Measurements from ENCODE around the gene ZIM2. TPM values are rescaled to one million over a fixed set of nuclear protein-coding genes. Genes with fewer than 3 reads are reported as not detected.

ZIM2 gene
- total and polyA plus RNA-seq, 9 of the 15 experiments (the other 6 are each of a cell fraction or from before 2014, with no cell fraction given) = not detected

DNA sequence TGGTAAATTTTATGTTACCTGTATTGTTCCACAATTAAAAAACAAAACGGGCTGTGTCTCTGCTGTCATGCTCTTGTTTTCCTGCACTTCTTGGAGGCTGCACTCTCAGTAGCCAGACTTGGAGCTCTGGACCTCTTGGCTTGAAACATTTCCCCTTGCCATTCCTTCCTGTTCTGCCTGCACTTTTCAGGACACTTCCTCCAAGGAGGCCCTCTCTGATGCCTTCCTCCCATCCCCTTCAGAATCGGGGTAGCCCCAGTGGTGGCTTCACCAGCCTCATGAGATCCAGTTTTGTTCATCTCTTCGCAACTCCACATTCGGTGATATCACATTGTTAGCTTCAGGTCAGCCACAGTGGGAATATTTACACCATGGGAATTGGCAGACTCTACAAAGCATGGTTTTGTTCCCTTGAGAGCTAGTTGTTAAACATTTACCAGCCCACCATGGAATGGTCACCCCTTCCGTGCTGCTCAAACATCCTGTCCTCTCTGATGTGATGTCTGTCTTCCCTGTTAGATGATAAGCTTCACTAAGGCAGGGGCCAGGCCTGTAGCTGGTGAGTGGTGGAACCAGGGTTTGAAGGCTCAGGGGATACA lies 40.2 kb upstream of the ZIM2 start (continued):
- TF ChIP-seq RFX7 (CRISPR knock-in tag; IDR thresholded peaks at IDR 0.05) (no peak), ZFP36 (IDR thresholded peaks at IDR 0.05; ENCODE audit: low read depth, low read length, partially characterized antibody) (no peak), SAP30 (IDR thresholded peaks at IDR 0.05; ENCODE audit: borderline replicate concordance, insufficient read depth, low read depth, low read length, poor library complexity, severe bottlenecking) (no peak)

DNA sequence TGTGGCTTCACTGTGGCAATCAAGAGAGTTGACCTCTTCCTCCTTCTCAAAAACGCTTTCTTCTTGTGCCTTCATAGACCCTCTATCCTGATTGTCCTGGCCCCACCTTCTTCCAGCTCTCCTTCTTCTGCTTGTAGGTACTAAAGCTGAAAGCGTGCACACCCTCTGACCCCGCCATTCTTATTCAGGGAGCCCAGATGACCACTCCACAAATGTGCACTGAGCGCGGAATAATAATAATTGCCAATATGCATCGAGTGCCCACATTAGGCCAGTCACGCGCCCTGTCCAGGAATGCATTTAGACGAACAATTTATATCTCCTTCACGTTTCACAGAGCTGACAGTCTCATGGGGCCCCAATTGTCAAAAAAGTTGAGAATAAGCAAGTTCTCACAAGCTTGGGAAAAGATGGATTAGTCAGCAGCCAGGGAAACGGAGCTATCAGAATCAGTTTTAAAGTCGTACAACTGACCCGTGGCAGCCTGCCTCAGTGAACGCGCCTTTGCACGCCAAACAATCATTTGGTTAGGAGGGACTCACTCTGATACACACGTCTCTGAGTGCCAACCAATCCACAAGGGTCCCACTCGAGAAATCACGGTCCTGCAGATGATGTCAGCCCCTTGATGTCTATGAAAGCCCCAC lies 36.7 kb upstream of the ZIM2 start:
- Histone ChIP-seq H3K27me3 (ENCODE audit: control insufficient read depth in 2 of 2, insufficient read depth in 2 of 2, low read length in 2 of 2) (no peaks in the 10 kb centered on the region), H3K4me1 (replicated peaks in 1 of 2; ENCODE audit: control insufficient read depth in 2 of 2, insufficient read depth in 2 of 2, low read length in 2 of 2) (no peaks in the 10 kb centered on the region), H3K9me1 (ENCODE audit: control insufficient read depth, insufficient read depth, low read length) (no peaks in the 10 kb centered on the region), H3K36me3 (ENCODE audit: control insufficient read depth, insufficient read depth, low read length) (no peaks in the 10 kb centered on the region), H3K79me2 (ENCODE audit: control insufficient read depth, insufficient read depth, low read length) (no peaks in the 10 kb centered on the region), H2AFZ (ENCODE audit: low read depth, low read length) (no peak overlapping the region), H3K27ac (ENCODE audit: extremely low read depth, low read depth, low read length) (no peak overlapping the region), H3K9ac (ENCODE audit: insufficient read depth in 1 of 2, low read depth in 2 of 2, low read length in 2 of 2) (no peak overlapping the region), H3K4me3 (no peak overlapping the region), H4K20me1 (replicated peaks; ENCODE audit: control insufficient read depth, insufficient read depth, low read length) (no peaks in the 10 kb centered on the region), H3K4me2 (ENCODE audit: insufficient read depth, low read length) (no peak overlapping the region), H3K9me3 (replicated peaks; ENCODE audit: control insufficient read depth, insufficient read depth, low read depth, low read length) (no peaks in the 10 kb centered on the region)
- CTCF ChIA-PET (ENCODE audit: low intra/inter-chr PET ratio) = no interaction called here
- ATAC-seq (no peak), DNase-seq (ENCODE audit: extremely low read depth in 1 of 4, low spot score in 3 of 4) (no peak), FAIRE-seq (no peak)
- intact Hi-C loops (cut with micrococcal nuclease) (no loop called here), in situ Hi-C loops (cut with MboI) (no loop called here)
- TF ChIP-seq SMAD1 (IDR thresholded peaks at IDR 0.05; ENCODE audit: low read depth, low read length, partially characterized antibody) = no peak
- TF ChIP-seq, protein P1, sequence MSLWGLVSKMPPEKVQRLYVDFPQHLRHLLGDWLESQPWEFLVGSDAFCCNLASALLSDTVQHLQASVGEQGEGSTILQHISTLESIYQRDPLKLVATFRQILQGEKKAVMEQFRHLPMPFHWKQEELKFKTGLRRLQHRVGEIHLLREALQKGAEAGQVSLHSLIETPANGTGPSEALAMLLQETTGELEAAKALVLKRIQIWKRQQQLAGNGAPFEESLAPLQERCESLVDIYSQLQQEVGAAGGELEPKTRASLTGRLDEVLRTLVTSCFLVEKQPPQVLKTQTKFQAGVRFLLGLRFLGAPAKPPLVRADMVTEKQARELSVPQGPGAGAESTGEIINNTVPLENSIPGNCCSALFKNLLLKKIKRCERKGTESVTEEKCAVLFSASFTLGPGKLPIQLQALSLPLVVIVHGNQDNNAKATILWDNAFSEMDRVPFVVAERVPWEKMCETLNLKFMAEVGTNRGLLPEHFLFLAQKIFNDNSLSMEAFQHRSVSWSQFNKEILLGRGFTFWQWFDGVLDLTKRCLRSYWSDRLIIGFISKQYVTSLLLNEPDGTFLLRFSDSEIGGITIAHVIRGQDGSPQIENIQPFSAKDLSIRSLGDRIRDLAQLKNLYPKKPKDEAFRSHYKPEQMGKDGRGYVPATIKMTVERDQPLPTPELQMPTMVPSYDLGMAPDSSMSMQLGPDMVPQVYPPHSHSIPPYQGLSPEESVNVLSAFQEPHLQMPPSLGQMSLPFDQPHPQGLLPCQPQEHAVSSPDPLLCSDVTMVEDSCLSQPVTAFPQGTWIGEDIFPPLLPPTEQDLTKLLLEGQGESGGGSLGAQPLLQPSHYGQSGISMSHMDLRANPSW (CRISPR knock-in tag; IDR thresholded peaks at IDR 0.05) = no peak
- POLR2A ChIA-PET = no interaction called here
- no TSS peak for BruUV-seq (replicated peaks)
- WGBS (ENCODE audit: insufficient coverage, low coverage, missing lambda C conversion rate) = 0% methylated on average over 19 of the region's 19 CpGs
